Endothelial cell of hepatic sinusoid (primary cell): ENCODE data around the gene GPC5.
"Not testable (repeated sequence)": the region's sequence is repeated elsewhere in the genome, so short reads cannot be mapped to it uniquely, and the experiment has no call there.

Experiments
- in situ Hi-C: cut with HindIII; loops from 2 replicates; pipeline ENCODE4 v1.10.0; 2017; ENCODE audit warnings: low sequenced_read_pairs

The GPC5 gene

DNA sequence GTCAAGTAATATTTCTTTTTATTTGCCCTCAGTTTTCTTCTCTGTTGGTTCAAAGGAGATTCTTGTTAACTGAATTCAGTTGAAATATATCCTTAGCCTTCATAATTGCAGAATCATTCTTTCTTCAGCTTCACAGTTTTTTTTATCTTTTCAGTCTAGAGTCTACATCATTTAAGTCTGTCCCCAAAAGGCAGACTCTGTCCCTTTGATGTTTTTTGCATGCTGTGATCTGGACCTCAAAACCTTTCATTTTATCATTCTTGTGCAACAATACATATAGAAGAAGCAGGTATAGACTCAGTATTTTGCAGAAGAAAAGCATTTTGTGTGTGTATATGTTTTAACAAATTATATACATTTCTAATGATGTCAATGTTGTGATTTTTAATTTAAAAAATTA lies 1093.4 kb downstream of the GPC5 start:
- in situ Hi-C loops: no loop called here

DNA sequence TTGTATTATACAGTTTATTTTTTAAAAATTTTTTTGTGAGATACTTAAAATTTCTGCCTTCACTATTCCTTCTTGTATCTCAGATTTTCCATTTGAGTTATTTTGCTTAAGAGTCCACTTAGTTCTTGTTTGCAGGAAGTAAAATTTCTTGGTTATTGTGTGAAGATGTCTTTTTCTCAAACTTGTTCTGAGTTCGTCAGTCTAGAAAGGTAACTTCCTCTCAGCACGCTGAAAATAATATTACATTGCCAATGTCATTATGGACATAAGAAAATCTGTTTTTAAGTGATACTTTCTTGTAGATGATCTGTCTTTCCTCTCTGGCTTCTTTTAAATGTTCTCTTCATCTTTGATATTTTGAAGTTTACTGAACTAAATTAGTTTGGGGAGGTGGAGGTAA lies 1096.5 kb downstream of the GPC5 start:
- in situ Hi-C loops: no loop called here

DNA sequence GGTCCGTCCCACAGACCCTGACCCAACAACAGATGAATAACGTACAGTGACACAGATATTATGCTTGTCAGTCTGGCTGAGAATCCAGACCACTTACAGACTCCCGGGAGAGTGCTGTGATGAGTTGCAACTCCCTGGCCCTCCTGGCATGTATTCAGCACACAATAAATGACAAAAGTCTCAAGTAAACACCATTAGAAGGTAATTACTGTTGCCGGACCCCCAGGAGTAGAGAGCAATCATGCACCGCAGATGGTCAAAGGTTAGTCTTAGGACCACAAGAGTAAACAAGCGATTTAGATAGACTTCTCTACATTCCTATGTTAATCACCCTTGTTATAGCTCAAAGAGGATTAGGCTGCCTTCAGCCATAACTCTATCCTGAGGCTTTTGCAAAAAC lies 1101.8 kb downstream of the GPC5 start:
- in situ Hi-C loops: no loop called here

GRCh38 chr13:92510416-92510815 lies 1112.0 kb downstream of the GPC5 start:
- in situ Hi-C loops: no loop called here

- in situ Hi-C loops: no loop called here
Observed at GRCh38 chr13:92512852-92513251, 1114.4 kb downstream of the GPC5 start.

DNA sequence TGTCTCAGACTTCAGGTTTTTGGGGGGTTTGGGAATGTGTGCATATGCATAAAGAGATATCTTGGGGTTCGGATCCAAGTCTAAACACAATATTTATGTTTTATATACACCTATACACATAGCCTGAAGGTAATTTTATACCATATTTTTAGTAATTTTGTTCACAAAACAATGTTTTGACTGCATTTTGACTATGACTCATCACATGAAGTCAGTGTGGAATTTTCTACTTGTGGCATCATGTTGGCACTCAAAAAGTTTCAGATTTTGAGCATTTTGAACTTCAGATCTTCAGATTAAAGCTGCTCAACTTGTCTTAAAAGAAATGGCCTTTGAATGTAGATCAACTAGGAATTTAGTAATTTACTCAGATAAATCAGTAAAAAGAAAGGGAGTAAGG lies 1115.3 kb downstream of the GPC5 start:
- in situ Hi-C loops: no loop called here

DNA sequence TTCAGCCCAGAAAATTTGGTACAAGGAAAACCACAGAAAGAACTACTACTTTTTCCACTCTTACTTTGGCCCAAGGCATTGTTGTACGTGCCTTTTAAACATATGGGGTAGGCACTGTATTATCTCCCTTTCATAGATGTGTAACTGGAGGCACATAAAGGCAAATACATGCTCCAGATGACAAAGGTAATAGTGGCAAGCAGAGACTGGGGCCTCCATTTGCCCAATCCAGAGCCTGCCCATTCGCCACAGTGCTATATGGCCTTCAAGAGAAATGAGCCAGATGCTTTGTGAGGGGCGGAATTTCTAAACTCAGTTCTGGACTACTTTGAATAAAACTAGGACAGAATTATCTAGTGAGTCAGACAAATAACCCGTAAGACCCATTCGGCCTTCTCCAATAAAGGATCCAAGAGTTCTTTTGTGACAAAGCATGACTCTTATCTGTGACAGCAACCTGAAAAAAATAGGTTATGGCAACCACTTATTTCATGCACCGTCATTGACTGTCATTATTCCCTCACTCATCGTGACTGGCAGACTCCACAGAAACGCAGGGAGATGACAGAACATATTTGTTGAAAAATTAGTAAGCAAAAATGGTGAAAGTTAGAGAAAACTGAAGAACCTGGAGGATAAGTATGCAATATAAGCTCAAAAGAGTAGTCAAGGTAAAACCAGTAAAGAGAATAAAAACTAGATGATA lies 1116.2 kb downstream of the GPC5 start:
- in situ Hi-C loops: no loop called here

DNA sequence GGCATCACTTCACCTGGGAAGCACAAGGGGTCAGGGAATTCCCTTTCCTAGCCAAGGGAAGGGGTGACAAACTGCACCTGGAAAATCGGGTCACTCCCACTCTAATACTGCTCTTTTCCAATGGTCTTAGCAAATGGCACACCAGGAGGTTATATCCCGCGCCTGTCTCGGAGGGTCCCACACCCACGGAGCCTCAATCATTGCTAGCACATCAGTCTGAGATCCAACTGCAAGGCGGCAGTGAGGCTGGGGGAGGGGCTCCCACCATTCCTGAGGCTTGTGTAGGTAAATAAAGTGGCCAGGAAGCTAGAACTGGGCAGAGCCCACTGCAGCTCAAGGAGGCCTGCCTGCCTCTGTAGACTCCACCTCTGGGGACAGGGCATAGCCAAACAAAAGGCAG lies 1118.5 kb downstream of the GPC5 start:
- in situ Hi-C loops: not testable (repeated sequence)

DNA sequence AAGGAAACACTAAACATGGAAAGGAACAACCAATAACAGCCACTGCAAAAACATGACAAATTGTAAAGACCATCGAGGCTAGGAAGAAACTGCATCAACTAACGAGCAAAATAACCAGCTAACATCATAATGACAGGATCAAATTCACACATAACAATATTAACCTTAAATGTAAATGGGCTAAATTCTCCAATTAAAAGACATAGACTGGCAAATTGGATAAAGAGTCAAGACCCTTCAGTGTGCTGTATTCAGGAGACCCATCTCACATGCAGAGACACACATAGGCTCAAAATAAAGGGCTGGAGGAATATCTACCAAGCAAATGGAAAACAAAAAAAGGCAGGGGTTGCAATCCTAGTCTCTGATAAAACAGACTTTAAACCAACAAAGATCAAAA lies 1120.2 kb downstream of the GPC5 start:
- in situ Hi-C loops: not testable (repeated sequence)

- in situ Hi-C loops: no loop called here
Observed at GRCh38 chr13:92530364-92530763, 1131.9 kb downstream of the GPC5 start.

DNA sequence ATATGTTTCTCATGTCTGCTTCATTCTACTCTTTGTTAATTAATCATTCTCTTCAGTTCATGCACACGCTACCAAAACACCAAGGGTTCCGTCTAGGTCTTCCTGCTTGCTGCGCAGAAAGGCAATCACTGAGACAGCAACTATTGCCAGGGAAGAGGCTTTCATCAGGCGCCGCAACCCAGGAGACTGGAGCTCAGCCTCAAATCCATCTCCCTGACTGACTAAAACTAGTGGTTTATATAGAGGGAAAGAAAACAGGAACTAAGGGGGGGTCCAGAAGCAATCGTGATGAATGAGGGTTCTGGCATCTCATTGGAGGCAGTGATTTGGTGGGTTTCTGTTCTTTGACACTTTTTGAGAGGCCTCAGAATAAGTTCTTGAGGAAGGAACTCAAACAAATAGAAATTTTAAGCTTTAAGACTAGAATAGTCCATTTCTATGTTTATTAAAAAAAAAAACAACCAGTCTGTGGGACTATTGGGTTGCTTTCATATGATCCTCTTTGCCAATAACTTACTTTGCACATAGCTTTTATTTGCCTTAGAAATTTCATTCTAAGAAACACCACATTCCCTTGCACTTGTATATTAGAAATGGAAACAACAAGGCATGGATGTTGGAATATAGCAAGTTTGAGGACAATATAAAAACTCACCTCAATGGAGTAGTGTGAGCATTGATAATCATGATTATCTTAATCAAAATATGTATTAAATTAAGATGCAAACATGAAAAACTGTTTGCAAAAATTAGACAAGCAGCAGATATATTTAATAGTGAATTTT lies 1137.0 kb downstream of the GPC5 start:
- in situ Hi-C loops: no loop called here

DNA sequence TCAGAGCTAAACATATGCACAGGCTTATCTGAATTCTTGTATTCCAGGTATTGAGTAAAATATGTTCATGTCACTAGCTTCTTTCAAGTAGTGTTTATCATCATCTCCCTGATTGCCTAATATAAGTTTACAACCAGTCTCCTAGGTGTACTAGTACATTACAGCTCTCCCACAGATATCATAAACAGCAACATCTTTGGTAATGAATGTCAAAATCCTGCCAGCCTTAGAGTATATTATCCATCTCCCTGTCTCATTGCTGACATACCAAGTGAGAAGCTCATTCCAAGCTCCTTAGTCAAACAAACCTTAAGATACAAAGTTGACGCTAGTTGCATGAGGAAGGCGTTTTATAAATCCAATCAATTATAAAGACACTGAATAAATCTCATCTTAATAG lies 1139.0 kb downstream of the GPC5 start:
- in situ Hi-C loops: no loop called here

DNA sequence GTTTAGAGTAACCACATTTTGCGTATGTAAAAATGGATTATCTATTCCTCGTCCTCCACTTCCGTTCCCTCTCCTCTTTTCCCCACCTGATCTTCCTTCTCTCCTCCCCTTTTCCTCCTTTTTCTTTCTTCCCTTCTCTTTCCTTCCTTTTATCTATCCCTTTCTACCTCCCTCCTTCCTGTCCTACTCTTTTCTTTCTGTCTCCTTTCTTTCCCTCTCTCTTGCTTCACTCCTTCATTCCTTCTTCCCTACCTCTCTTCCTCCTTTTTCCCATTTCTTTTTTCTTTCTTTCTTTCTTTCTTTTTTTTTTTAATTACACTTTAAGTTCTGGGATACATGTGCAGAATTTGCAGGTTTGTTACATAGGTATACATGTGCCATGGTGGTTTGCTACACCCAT lies 1139.7 kb downstream of the GPC5 start:
- in situ Hi-C loops: no loop called here

- in situ Hi-C loops: not testable (repeated sequence)
Observed at GRCh38 chr13:92539148-92539547, 1140.7 kb downstream of the GPC5 start.

- in situ Hi-C loops: no loop called here
Observed at GRCh38 chr13:92547266-92547665, 1148.8 kb downstream of the GPC5 start.

GRCh38 chr13:92549276-92549675 lies 1150.9 kb downstream of the GPC5 start:
- in situ Hi-C loops: no loop called here

GRCh38 chr13:92553470-92554114 lies 1155.2 kb downstream of the GPC5 start:
- in situ Hi-C loops: no loop called here

DNA sequence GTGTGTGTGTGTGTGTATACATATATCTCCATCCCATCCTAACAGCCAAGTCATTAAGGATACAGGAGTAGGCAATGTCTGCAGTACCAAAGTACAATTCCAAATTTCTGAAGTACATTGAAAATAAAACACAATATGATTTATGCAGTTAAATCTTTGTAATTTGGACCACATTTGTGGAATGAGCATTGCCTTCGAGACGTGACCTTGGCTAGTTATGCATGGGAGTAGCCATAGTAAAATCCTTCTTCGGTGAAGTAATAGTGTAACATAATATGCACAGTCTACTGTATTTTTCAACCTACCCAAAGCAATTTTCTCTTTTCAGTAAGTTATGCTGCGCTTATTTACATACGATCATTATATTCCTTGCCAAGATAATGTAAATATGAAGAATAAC lies 1162.5 kb downstream of the GPC5 start:
- in situ Hi-C loops: no loop called here

DNA sequence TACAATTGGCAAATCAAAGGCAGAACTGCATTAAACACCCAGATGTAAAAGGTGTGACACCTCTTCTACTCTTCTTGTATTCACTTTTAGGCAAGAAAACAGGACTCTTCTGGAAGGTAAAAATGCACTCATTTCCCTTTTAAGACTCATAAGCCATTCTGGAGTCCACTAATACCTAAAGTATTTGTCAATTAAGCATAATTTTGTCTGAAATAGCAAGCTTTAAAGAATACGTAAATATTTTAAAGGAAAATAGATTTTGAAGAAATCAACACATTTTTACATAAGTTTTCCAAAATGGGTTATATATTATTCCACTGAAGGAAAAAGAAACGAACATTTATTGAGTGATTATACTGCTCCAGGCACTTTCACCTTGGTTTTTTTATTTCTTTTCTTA lies 1166.5 kb downstream of the GPC5 start:
- in situ Hi-C loops: no loop called here

- in situ Hi-C loops: no loop called here
Observed at GRCh38 chr13:92566767-92567166, 1168.3 kb downstream of the GPC5 start.

DNA sequence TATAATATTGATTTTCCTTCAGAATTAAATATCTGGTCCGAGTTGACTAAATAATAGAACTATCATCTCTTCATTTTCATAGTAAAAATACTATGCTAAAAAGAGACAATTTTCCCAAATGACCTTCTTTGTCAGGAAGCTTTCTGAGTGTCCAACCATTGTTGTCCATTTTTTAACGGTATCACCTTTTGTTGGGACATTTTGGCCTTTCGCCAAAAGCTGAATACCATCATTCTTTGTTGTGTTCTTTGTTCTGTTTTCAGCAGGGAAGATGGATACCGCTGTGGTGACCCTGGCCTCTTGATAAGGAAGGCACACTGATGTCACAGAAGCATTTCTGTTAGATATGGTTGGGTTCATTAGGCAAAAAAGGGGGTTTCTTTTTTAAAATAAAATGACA lies 1173.8 kb downstream of the GPC5 start:
- in situ Hi-C loops: no loop called here

DNA sequence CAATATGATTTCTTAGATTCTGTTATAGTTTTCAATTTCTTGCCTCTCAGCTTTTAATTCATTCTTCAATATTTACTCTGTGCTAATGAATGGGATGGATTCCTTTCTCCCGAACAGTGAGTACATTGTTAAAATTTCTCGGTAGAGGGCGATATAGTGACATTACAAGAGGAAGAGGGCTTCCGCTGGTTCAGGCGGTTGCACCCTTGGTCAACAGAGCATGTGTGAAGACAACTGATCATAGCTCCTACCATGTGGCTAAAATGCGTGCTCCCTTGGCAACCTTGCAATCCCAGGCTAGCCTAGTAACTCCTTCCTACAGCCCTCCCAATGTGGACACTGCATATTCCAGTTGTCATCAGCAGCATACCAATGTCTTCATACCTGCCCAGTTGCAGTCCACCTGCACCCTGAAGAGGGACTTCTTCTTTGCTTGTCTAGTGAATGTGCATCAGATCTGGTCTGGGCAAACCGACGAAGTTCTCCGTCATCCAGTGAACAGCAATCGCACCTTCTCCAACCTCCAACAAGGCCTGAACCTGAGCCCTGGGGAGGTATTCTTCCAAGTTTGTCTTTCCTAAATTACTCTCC lies 1175.1 kb downstream of the GPC5 start:
- in situ Hi-C loops: no loop called here
